ENCODE measurements around the gene RPS6KB1.
A peak's percentile ranks its signal among the peaks of the same experiment; 100 is the strongest.
"Not testable (repeated sequence)": the region's sequence is repeated elsewhere in the genome, so short reads cannot be mapped to it uniquely, and the experiment has no call there.

The RPS6KB1 gene

DNA sequence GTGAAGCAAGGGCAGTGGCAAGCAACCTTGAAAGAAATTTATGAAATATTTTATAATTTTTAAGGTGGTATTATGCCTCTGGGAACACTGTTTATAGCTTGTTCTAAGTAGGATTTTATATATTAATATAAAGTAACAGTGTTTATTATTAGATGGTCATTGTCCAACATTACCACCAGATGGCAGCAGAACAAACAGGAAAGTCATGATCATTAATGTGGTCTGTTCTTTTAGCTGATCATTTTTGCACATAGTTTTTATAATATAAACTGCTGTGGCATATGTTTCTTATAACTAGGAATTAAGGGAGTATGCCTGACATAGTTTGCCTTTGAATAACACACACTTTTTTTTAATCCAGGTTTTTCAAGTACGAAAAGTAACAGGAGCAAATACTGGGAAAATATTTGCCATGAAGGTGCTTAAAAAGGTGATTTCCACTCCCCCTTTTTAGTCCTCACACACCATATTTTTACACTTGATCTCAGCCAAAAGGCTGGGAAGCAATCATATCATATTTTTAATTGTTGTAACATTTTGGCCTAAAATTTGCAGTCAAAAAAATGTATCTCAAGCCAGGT lies 21.4 kb downstream of the RPS6KB1 start:
- no peak overlapping the region for H3K4me3 ChIP-seq (replicated peaks; ENCODE audit: low read depth, low read length)
- TF ChIP-seq, protein P1, sequence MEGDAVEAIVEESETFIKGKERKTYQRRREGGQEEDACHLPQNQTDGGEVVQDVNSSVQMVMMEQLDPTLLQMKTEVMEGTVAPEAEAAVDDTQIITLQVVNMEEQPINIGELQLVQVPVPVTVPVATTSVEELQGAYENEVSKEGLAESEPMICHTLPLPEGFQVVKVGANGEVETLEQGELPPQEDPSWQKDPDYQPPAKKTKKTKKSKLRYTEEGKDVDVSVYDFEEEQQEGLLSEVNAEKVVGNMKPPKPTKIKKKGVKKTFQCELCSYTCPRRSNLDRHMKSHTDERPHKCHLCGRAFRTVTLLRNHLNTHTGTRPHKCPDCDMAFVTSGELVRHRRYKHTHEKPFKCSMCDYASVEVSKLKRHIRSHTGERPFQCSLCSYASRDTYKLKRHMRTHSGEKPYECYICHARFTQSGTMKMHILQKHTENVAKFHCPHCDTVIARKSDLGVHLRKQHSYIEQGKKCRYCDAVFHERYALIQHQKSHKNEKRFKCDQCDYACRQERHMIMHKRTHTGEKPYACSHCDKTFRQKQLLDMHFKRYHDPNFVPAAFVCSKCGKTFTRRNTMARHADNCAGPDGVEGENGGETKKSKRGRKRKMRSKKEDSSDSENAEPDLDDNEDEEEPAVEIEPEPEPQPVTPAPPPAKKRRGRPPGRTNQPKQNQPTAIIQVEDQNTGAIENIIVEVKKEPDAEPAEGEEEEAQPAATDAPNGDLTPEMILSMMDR (IDR thresholded peaks at IDR 0.05; ENCODE audit: low read depth, low read length, missing control alignments) = peak; percentile 36
- no peak for DNase-seq (ENCODE audit: extremely low read depth, low read depth)

DNA sequence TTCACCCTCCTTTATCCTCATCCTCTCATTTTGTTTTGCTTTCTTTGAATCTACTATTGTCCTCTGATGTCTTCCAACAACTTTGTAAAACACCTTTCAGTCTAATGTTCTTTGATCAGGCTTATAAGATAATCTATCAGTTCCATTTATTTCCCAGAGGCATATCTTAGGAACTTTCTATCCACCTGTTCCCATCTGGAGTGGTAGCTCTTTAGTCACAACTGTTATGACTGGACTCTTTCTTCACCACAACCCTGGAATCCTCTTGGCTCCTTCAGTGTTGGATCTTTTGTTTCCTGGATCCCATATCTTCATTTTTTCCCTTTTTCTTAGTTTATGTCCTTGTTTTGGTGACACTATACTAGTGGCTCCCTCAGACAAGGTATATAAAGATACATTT lies 23.5 kb downstream of the RPS6KB1 start:
- DNase-seq (ENCODE audit: extremely low read depth, low read depth) = no peak
- H3K4me3 ChIP-seq (replicated peaks; ENCODE audit: low read depth, low read length) = no peak overlapping the region
- TF ChIP-seq, protein P1 (IDR thresholded peaks at IDR 0.05; ENCODE audit: low read depth, low read length, missing control alignments) = no peak

DNA sequence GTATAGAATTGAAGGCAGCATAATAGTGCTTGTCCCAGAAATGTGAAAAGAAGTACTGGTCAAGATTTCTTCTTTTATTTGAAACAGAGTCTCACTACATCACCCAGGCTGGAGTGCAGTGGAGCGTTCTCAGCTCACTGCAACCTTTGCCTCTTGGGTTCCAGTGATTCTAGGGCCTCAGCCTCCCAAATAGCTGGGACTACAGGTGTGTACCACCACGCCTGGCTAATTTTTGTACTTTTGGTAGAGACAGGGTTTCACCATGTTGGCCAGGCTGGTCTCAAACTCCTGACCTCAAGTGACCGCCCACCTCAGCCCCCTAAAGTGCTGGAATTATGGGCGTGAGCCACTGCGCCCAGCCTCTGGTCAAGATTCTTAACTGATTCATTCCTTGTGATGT lies 27.7 kb downstream of the RPS6KB1 start:
- not testable (repeated sequence) for H3K4me3 ChIP-seq (replicated peaks; ENCODE audit: low read depth, low read length); DNase-seq (ENCODE audit: extremely low read depth, low read depth)

DNA sequence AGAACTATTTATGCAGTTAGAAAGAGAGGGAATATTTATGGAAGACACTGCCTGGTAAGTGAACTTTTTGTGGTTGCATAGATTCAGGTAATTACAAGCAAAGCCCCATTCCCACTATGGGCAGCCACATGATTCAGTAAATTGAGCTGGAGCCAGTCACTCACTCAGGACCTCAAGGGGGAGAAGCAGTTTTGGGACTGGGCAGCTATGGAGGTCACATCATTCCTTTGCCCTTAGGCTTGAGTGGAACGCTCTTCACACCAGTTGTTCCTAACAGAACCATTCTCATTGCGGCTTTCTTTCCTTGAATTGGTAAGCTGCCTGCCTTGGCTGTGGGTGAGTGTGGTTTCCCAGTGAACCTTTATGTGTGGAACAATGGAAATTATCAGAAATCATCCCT lies 37.2 kb downstream of the RPS6KB1 start:
- H3K4me3 ChIP-seq (replicated peaks; ENCODE audit: low read depth, low read length); DNase-seq (ENCODE audit: extremely low read depth, low read depth): not testable (repeated sequence)

DNA sequence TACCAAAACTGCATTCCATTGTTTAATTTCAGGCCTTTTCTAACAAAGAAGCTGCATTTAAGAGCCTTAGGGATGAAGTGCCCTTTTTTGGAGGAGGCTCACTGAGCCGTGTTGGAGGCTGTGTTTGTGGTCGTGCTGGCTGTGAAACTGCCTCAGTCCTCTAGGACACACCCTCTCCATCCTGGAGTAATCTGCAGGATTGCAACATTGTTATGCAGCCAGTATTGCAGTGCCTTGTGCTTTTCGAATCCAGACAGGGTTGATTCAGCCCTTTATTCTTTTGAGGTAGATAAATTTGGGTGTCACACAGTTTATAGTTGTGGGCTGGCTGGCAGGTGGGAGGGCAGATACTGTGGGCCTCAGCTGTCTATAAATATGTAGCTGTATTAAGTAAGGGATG lies 37.8 kb downstream of the RPS6KB1 start:
- peak; percentile 1 for DNase-seq (ENCODE audit: extremely low read depth, low read depth)
- H3K4me3 ChIP-seq (replicated peaks; ENCODE audit: low read depth, low read length) = not testable (repeated sequence)

DNA sequence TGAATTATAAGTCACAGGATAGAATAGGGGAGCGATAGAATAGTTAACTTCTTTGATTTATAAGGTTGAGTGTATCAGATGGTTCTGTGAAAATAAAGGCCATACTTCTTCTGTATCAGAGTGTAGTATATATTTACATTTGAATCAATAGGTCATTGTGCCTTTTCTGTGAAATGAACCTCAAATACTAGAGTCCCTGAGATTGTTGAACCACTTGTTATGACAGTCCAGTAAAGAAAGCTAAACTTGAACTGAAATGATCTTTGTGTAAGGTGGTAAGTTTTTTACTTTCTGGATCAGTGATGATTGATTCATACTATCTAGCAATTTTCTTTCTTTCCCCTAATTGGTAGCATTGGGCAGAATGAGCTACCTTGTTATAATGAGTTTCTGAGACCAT lies 40.4 kb downstream of the RPS6KB1 start:
- DNase-seq (ENCODE audit: extremely low read depth, low read depth); H3K4me3 ChIP-seq (replicated peaks; ENCODE audit: low read depth, low read length): not testable (repeated sequence)

DNA sequence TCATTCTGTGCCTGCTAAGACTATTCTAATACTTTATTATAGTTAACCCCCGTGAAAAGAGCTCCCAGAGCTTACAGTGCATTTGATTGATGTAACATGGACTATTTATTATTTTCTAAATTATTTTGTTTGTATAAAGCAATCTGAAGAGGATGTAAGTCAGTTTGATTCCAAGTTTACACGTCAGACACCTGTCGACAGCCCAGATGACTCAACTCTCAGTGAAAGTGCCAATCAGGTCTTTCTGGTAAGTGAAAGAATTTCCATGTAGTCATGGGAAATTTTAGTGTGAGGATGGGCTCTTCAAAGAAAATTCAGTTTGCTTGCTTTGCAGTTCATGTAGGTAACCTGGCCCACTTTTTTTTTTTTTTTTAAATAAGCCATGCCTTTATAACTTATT lies 47.8 kb downstream of the RPS6KB1 start:
- not testable (repeated sequence) for H3K4me3 ChIP-seq (replicated peaks; ENCODE audit: low read depth, low read length); DNase-seq (ENCODE audit: extremely low read depth, low read depth)

DNA sequence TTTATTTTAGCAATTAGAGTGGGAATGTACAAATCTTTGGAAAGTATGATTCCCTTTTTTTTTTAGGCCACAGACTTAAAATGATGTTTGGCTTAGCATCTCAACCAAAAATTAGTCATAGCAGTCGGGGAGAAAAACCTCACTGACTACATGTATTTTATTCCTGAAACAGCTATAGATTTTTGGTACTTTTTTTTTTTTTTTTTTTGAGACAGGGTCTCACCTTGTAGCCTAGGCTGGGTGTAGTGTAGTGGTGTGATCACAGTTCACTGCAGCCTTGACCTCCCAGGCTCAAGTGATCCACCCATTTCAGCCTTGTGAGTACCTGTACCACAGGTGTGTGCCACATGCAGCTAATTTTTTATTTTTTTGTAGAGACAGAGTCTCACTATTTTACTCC lies 48.2 kb downstream of the RPS6KB1 start:
- TF ChIP-seq, protein P1 (IDR thresholded peaks at IDR 0.05; ENCODE audit: low read depth, low read length, missing control alignments) = no peak
- DNase-seq (ENCODE audit: extremely low read depth, low read depth) = no peak
- no peak overlapping the region for H3K4me3 ChIP-seq (replicated peaks; ENCODE audit: low read depth, low read length)

DNA sequence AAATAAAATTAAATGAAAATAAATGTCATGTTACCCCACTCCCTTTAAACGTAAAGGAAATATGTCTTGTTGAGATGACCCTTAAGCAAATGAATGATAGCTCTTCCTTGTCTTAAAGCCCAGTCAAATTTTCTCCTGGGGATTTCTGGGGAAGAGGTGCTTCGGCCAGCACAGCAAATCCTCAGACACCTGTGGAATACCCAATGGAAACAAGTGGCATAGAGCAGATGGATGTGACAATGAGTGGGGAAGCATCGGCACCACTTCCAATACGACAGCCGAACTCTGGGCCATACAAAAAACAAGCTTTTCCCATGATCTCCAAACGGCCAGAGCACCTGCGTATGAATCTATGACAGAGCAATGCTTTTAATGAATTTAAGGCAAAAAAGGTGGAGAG lies 53.5 kb downstream of the RPS6KB1 start:
- not testable (repeated sequence) for DNase-seq (ENCODE audit: extremely low read depth, low read depth); H3K4me3 ChIP-seq (replicated peaks; ENCODE audit: low read depth, low read length)

DNA sequence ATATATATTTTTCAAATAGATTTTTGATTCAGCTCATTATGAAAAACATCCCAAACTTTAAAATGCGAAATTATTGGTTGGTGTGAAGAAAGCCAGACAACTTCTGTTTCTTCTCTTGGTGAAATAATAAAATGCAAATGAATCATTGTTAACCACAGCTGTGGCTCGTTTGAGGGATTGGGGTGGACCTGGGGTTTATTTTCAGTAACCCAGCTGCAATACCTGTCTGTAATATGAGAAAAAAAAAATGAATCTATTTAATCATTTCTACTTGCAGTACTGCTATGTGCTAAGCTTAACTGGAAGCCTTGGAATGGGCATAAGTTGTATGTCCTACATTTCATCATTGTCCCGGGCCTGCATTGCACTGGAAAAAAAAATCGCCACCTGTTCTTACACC lies 54.4 kb downstream of the RPS6KB1 start:
- H3K4me3 ChIP-seq (replicated peaks; ENCODE audit: low read depth, low read length) = not testable (repeated sequence)

DNA sequence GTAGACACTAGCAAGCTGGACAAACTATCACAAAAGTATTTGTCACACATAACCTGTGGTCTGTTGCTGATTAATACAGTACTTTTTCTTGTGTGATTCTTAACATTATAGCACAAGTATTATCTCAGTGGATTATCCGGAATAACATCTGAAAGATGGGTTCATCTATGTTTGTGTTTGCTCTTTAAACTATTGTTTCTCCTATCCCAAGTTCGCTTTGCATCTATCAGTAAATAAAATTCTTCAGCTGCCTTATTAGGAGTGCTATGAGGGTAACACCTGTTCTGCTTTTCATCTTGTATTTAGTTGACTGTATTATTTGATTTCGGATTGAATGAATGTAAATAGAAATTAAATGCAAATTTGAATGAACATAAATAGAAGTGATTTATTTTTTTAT lies 57.1 kb downstream of the RPS6KB1 start:
- H3K4me3 ChIP-seq (replicated peaks; ENCODE audit: low read depth, low read length) = no peak overlapping the region
- no peak for DNase-seq (ENCODE audit: extremely low read depth, low read depth)
- TF ChIP-seq, protein P1 (IDR thresholded peaks at IDR 0.05; ENCODE audit: low read depth, low read length, missing control alignments) = no peak

More for the DNA sequence above, 54.4 kb downstream of the RPS6KB1 start:
- DNase-seq (ENCODE audit: extremely low read depth, low read depth) = not testable (repeated sequence)
